B cell (primary cell): Measurements from ENCODE around the gene MIS18BP1.

Experiments used
- CTCF ChIP-seq: fragments of 200-600 bp; IDR thresholded peaks from one replicate; pipeline ENCODE4 v1.8.0; 2022; ENCODE audit warnings: antibody characterized with exemption, mild to moderate bottlenecking
- EZH2 ChIP-seq: IDR thresholded peaks from 2 replicates; pipeline ENCODE4 v1.6.1; 2012; ENCODE audit warnings: borderline replicate concordance, low read depth, mild to moderate bottlenecking, moderate library complexity, low read length; ENCODE audit not compliant: insufficient read depth, poor library complexity, severe bottlenecking

DNA sequence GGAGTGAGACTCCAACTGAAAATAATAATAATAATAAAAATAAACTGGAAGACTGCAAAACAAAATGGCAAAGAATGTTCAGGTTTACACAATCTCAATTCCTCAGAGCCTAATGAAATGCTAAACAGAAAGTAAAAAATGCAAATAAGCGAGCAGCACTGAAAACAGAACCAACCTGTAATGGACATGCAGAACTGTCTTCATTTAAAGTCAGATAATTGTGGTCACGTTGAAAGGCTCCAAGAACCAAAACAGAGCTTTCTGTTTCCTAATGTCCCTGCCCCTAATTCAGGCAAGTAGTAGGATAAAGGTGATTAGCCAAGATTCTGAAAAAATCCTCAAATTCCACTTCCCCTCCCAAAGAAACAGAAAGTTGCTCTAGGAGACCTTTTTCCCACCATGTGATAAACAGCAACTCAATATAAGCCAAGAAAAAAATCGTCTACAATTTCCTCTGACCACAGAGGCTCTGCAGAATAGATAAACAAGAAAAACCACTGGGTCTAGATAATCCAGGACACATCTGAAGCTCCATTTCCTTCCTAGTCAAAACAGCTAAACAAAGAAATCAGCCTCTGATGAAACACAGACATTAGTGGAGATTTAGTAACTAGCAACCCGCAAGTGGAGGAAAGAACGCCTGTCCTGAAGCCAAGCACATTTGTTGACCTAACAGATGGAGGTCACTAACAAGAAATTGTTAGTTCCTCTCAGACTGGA is 3.0 kb downstream of the MIS18BP1 start:
- TF ChIP-seq CTCF, result no peak
- TF ChIP-seq EZH2, result no peak
